B cell (primary cell): ENCODE data around the gene HTRA3. TPM values are rescaled to one million over a fixed set of nuclear protein-coding genes. Genes with fewer than 3 reads are reported as not detected.

Experiments used
- ATAC-seq: fragments of 200-7000 bp; cut with Tn5 transposase; one replicate; pipeline ENCODE4 v1.10.0; 2021; ENCODE audit warnings: low read depth, mild to moderate bottlenecking, moderate number of reproducible peaks, moderate library complexity
- CTCF ChIA-PET: fragments of 350-600 bp; sonication (Branson Sonifier 250); formaldehyde crosslinking; loops from one replicate; lab custom pipeline; 2021; ENCODE audit warnings: antibody characterized with exemption, inconsistent platforms; lab: Charles Lee
- POLR2A ChIA-PET: fragments of 350-600 bp; sonication (Branson Sonifier 250); formaldehyde crosslinking; loops from one replicate; lab custom pipeline; 2021; ENCODE audit warnings: antibody characterized with exemption; lab: Charles Lee
- DNase-seq: peaks from one replicate; pipeline ENCODE4 v3.0.0; 2013
- H2AFZ ChIP-seq: 2 replicates; pipeline ENCODE4 v1.6.1; 2012; ENCODE audit warnings: mild to moderate bottlenecking, low read depth, low read length; ENCODE audit not compliant: insufficient read depth, poor library complexity, severe bottlenecking
- H3K27ac ChIP-seq, 2 donors: 1 replicate in 1 of 2; 2 replicates in 1 of 2; pipeline ENCODE4 v1.5.1; 2012 to 2013; ENCODE audit warnings: low read length in 2 of 2, mild to moderate bottlenecking in 2 of 2, moderate library complexity in 1 of 2
- H3K27me3 ChIP-seq, 4 experiments: fragments of 200-600 bp in 1 of 4; sonication (generic) in 1 of 4; replicated peaks in 1 of 4; 1 replicate in 2 of 4; 2 replicates in 2 of 4; pipeline versions ENCODE4 v1.6.1 to v1.7.0; 2013 to 2016; ENCODE audit warnings: low read length in 3 of 4, mild to moderate bottlenecking in 2 of 4, mixed read lengths in 1 of 4, moderate library complexity in 1 of 4; ENCODE audit not compliant: insufficient read depth in 4 of 4, control insufficient read depth in 3 of 4; ENCODE audit errors: control extremely low read depth in 1 of 4
- H3K36me3 ChIP-seq, 2 experiments: replicated peaks in 1 of 2; 1 replicate in 1 of 2; 2 replicates in 1 of 2; pipeline versions ENCODE4 v1.6.1 to v1.7.1; 2013; ENCODE audit warnings: low read length in 1 of 2; ENCODE audit not compliant: insufficient read depth in 2 of 2, control insufficient read depth in 1 of 2; ENCODE audit errors: control extremely low read depth in 1 of 2, extremely low read depth in 1 of 2
- H3K4me1 ChIP-seq, 2 donors: fragments of 200-600 bp in 1 of 2; sonication (generic) in 1 of 2; 1 replicate in 1 of 2; 2 replicates in 1 of 2; pipeline versions ENCODE4 v1.5.1 to v1.6.1; 2013 to 2017; ENCODE audit warnings: low read length in 2 of 2; ENCODE audit not compliant: control insufficient read depth in 2 of 2, insufficient read depth in 2 of 2
- H3K4me2 ChIP-seq: replicated peaks from 2 replicates; pipeline ENCODE3; 2012; ENCODE audit warnings: mild to moderate bottlenecking, low read depth, low read length; ENCODE audit not compliant: poor library complexity, severe bottlenecking
- H3K4me3 ChIP-seq, 5 experiments: fragments of 200-600 bp in 1 of 5; sonication (generic) in 1 of 5; 1 replicate in 3 of 5; 2 replicates in 2 of 5; pipeline versions ENCODE4 v1.5.1 to v1.7.0; 2011 to 2016; ENCODE audit warnings: low read length in 4 of 5, mild to moderate bottlenecking in 4 of 5, low read depth in 2 of 5, control low read depth in 1 of 5, moderate library complexity in 1 of 5; ENCODE audit not compliant: insufficient read depth in 1 of 5; ENCODE audit errors: control extremely low read depth in 1 of 5, extremely low read depth in 1 of 5
- H3K79me2 ChIP-seq: fragments of 200-600 bp; sonication (generic); one replicate; pipeline ENCODE4 v1.6.0; 2016; ENCODE audit warnings: low read length; ENCODE audit not compliant: control insufficient read depth, insufficient read depth
- H3K9ac ChIP-seq: fragments of 200-600 bp; sonication (generic); 2 replicates; pipeline ENCODE4 v1.6.1; 2017; ENCODE audit warnings: mild to moderate bottlenecking, low read length, moderate library complexity
- H3K9me3 ChIP-seq, 3 donors: one replicate each; pipeline versions ENCODE4 v1.6.1 to v1.7.1; 2013; ENCODE audit warnings: low read length in 2 of 3; ENCODE audit not compliant: control insufficient read depth in 2 of 3, insufficient read depth in 1 of 3; ENCODE audit errors: control extremely low read depth in 1 of 3
- H4K20me1 ChIP-seq: 2 replicates; pipeline ENCODE4 v1.6.0; 2012; ENCODE audit warnings: mild to moderate bottlenecking, low read length; ENCODE audit not compliant: insufficient read depth, control insufficient read depth, poor library complexity, severe bottlenecking
- H3K27ac Mint-ChIP-seq: one replicate; pipeline ENCODE4 v1.8.0; 2021; ENCODE audit warnings: mixed read lengths
- H3K27me3 Mint-ChIP-seq: one replicate; pipeline ENCODE4 v1.8.0; 2021; ENCODE audit warnings: mixed read lengths
- H3K4me1 Mint-ChIP-seq: one replicate; pipeline ENCODE4 v1.8.0; 2021; ENCODE audit warnings: mixed read lengths
- H3K4me3 Mint-ChIP-seq: one replicate; pipeline ENCODE4 v1.8.0; 2021; ENCODE audit warnings: mixed read lengths
- H3K9me3 Mint-ChIP-seq: one replicate; pipeline ENCODE4 v1.8.0; 2022; ENCODE audit warnings: mixed read lengths; ENCODE audit not compliant: insufficient read depth
- EZH2 ChIP-seq: IDR thresholded peaks from 2 replicates; pipeline ENCODE4 v1.6.1; 2012; ENCODE audit warnings: borderline replicate concordance, low read depth, mild to moderate bottlenecking, moderate library complexity, low read length; ENCODE audit not compliant: insufficient read depth, poor library complexity, severe bottlenecking
- WGBS: methylation state at CpG from one replicate; pipeline ENCODE4 v1.1.5; 2013; ENCODE audit warnings: missing lambda C conversion rate; ENCODE audit not compliant: insufficient coverage; 5-methylcytosine and 5-hydroxymethylcytosine counted together
- intact Hi-C: fragments of 100-400 bp; cut with micrococcal nuclease; formaldehyde crosslinking; loops from one replicate; pipeline ENCODE4 v1.10.0; 2022
- polyA plus RNA-seq: library from polyadenylated mRNA; depleted of rRNA; stranded (reverse); fragments of >200 nt; gene quantifications from 2 replicates; pipeline ENCODE4 v1.2.3, GENCODE V29; 2012
- total RNA-seq, 2 donors: library from RNA; stranded (reverse); fragments of 120-200 nt in 1 of 2; gene quantifications; 1 replicate in 1 of 2; 2 replicates in 1 of 2; pipeline versions ENCODE4 v1.2.3 to v1.2.4, GENCODE V29; 2013 to 2022
- TF ChIP-seq, protein P1 (sequence below): fragments of 200-600 bp; IDR thresholded peaks from one replicate; pipeline ENCODE4 v1.8.0; 2022; ENCODE audit warnings: antibody characterized with exemption, mild to moderate bottlenecking

Gene HTRA3
- total and polyA plus RNA-seq, 2 donors (not counting 1 experiment from before 2014, with no cell fraction given) = not detected

- no peaks in the 10 kb centered on the region for H3K4me1 Mint-ChIP-seq
- Histone ChIP-seq H3K9me3 (no peaks in the 10 kb centered on the region), H3K4me1 (no peaks in the 10 kb centered on the region), H3K9ac (no peak overlapping the region), H3K27ac (no peak overlapping the region), H3K36me3 (no peaks in the 10 kb centered on the region), H2AFZ (no peak overlapping the region), H3K79me2 (no peaks in the 10 kb centered on the region), H3K27me3 (no peaks in the 10 kb centered on the region), H3K4me3 (no peak overlapping the region), H4K20me1 (no peaks in the 10 kb centered on the region), H3K4me2 (no peak overlapping the region)
- peaks cover 5% of the 10 kb centered on the region for H3K27me3 Mint-ChIP-seq
- no peak for DNase-seq
- no peak for ATAC-seq
- TF ChIP-seq, protein P1, sequence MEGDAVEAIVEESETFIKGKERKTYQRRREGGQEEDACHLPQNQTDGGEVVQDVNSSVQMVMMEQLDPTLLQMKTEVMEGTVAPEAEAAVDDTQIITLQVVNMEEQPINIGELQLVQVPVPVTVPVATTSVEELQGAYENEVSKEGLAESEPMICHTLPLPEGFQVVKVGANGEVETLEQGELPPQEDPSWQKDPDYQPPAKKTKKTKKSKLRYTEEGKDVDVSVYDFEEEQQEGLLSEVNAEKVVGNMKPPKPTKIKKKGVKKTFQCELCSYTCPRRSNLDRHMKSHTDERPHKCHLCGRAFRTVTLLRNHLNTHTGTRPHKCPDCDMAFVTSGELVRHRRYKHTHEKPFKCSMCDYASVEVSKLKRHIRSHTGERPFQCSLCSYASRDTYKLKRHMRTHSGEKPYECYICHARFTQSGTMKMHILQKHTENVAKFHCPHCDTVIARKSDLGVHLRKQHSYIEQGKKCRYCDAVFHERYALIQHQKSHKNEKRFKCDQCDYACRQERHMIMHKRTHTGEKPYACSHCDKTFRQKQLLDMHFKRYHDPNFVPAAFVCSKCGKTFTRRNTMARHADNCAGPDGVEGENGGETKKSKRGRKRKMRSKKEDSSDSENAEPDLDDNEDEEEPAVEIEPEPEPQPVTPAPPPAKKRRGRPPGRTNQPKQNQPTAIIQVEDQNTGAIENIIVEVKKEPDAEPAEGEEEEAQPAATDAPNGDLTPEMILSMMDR = no peak
- TF ChIP-seq EZH2 = no peak
- no peak overlapping the region for H3K4me3 Mint-ChIP-seq
- no peak overlapping the region for H3K27ac Mint-ChIP-seq
- intact Hi-C loops = no loop called here
- POLR2A ChIA-PET = no interaction called here
- H3K9me3 Mint-ChIP-seq = no peaks in the 10 kb centered on the region
- WGBS = 67% methylated on average over 3 of the region's 5 CpGs
- CTCF ChIA-PET = no interaction called here
Observed at GRCh38 chr4:8321771-8322170, 52.2 kb downstream of the HTRA3 start.

GRCh38 chr4:8322794-8323704 is 53.5 kb downstream of the HTRA3 start:
- no peak for ATAC-seq
- H3K9me3 ChIP-seq = no peaks in the 10 kb centered on the region
- H3K27ac Mint-ChIP-seq = no peak overlapping the region
- H3K4me1 Mint-ChIP-seq = no peaks in the 10 kb centered on the region
- intact Hi-C loops = no loop called here
- H3K27ac ChIP-seq = no peak overlapping the region
- H4K20me1 ChIP-seq = no peaks in the 10 kb centered on the region
- H3K79me2 ChIP-seq = no peaks in the 10 kb centered on the region
- peaks cover 3% of the 10 kb centered on the region for H3K27me3 Mint-ChIP-seq
- no peak for TF ChIP-seq EZH2
- TF ChIP-seq, protein P1 = no peak
- no peak overlapping the region for H3K4me3 Mint-ChIP-seq
- H3K9me3 Mint-ChIP-seq = no peaks in the 10 kb centered on the region
- DNase-seq = no peak
- ChIA-PET POLR2A (no interaction called here), CTCF (no interaction called here)
- no peaks in the 10 kb centered on the region for H3K4me1 ChIP-seq
- H3K4me3 ChIP-seq = no peak overlapping the region
- H3K27me3 ChIP-seq = no peaks in the 10 kb centered on the region
- H3K36me3 ChIP-seq = no peaks in the 10 kb centered on the region
- no peak overlapping the region for H2AFZ ChIP-seq
- H3K4me2 ChIP-seq = no peak overlapping the region
- WGBS = 84% methylated on average over 4 of the region's 9 CpGs
- H3K9ac ChIP-seq = no peak overlapping the region
